HG02884 (cell line): ENCODE results near the gene RNF32.

Experiments used
- ATAC-seq: cut with Tn5 transposase; IDR thresholded peaks from one replicate; pipeline ENCODE4 v1.9.1; 2021; ENCODE audit warnings: mild to moderate bottlenecking, moderate library complexity; ENCODE audit not compliant: unreplicated experiment

The RNF32 gene

GRCh38 chr7:156640257-156640948, at the start of gene RNF32:
TSS of gene RNF32 (plus strand) at chr7:156640774. CDS start at chr7:156643878, 3,104 bp downstream.
- peak; percentile 72 for ATAC-seq

DNA sequence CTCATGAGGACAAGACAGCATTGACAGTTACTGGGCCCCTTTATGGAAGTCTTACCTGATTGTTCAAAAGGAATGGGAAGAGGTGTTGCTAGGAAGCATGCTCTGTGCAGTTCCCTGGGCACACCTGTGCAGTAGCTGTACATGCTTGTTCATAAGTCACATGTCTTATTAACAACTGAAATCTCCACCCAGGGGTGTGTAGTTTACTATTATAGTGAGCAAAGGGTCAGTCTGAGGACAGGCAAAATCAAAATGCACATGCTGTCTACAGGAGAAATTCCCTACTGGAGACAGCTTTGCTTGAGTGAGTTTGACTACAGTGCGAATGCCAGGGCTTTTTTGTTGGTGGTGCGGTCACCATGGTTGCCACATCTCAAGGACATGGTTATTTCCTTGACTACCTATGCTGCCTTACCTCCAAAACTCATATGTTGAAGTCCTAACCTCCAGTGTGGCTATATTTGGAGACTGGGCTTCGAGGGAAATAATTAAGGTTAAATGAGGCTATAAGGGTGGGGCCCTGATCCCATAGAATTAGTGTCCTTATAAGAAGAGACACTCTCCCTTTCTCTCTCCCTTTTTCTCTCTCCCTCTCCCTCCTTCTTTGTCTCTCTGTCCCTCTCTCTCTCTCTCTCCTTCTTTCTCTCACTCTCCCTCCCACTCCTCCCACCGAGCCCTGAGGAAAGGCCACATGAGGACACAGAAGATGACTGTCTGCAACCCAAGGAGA, 48.3 kb upstream of the RNF32 start:
- ATAC-seq, result no peak

DNA sequence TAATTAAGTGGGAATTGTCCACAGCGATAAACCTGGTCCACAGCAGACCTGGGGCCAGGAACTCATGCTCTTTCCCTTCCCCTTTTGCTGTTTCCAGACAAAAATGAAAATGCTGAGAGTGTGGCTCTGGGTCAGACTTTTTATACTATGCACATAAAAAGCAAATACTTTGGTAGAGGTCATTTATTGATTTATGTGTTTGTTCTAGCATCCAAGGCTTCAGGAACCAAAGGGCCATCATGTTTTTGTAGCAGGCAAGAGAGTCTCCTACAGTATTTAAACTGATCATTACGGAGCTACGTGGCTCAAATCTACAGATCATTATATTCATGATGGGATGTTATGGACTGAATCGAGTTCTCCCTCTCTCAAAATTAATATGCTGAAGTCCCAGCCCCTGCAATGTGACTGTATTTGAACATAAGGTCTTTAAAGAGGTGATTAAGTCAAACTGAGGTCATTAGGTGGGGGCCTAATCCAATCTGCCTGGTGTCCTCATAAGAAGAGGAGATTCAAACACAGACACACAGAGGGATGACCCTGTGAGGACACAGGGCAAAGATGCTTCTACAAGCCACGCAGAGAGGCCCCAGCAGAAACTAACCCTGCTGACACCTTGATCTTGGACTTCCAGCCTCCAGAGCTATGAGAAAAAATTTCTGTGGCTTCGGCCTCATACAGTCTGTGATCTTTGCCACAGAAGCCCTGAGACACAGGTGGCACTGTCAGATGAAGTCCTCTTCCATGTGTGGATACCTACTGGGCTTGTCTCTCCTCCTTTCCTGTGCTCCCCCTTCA, 46.1 kb upstream of the RNF32 start:
- no peak for ATAC-seq

- ATAC-seq, result no peak
Measured at GRCh38 chr7:156600496-156600895, 40.1 kb upstream of the RNF32 start.

DNA sequence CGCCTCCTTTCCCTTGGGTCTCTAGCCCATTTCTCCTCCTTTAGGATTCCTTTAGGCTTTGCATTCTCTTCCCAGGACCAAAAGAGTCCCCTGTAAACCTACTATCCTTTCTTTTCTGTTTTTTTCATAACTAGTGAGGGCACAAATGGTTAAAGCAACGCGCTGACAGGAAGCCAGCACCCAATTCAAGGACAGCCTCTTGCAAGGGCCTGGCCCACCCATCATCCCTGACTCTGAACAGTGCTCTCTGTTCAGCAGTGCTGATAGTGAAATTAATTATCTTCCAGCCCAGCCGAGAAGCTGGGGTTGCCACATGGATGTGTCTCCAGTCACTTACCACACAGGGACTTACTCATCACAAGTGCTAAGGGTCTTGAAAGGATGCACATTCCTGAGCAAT, 38.3 kb upstream of the RNF32 start:
- no peak for ATAC-seq

DNA sequence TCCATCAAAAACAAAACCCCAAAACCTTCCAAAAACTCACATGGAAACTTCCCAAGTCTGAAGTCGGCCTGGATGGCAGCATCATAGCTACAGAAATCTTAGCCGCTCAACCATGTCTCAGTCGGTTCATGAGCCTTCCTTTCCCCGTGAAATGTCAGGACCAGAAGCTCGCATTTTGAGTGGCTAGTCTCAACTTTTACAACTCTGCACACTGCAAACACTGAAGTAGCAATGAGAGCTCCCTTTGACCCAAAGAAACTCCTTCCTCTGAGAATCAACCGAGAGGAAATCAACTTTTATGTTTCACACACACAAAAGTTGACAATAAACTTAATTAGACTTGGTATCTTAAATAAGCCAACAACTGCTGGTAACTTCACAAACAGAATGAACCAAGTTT, 37.6 kb upstream of the RNF32 start:
- no peak for ATAC-seq

- no peak for ATAC-seq
Measured at GRCh38 chr7:156603629-156604028, 36.9 kb upstream of the RNF32 start.

- ATAC-seq, result no peak
Measured at GRCh38 chr7:156604311-156604710, 36.3 kb upstream of the RNF32 start.

GRCh38 chr7:156604836-156605695, 35.5 kb upstream of the RNF32 start:
- no peak for ATAC-seq

- ATAC-seq, result no peak
Measured at GRCh38 chr7:156606135-156606534, 34.4 kb upstream of the RNF32 start.

- ATAC-seq, result no peak
Measured at GRCh38 chr7:156606691-156607331, 33.8 kb upstream of the RNF32 start.

DNA sequence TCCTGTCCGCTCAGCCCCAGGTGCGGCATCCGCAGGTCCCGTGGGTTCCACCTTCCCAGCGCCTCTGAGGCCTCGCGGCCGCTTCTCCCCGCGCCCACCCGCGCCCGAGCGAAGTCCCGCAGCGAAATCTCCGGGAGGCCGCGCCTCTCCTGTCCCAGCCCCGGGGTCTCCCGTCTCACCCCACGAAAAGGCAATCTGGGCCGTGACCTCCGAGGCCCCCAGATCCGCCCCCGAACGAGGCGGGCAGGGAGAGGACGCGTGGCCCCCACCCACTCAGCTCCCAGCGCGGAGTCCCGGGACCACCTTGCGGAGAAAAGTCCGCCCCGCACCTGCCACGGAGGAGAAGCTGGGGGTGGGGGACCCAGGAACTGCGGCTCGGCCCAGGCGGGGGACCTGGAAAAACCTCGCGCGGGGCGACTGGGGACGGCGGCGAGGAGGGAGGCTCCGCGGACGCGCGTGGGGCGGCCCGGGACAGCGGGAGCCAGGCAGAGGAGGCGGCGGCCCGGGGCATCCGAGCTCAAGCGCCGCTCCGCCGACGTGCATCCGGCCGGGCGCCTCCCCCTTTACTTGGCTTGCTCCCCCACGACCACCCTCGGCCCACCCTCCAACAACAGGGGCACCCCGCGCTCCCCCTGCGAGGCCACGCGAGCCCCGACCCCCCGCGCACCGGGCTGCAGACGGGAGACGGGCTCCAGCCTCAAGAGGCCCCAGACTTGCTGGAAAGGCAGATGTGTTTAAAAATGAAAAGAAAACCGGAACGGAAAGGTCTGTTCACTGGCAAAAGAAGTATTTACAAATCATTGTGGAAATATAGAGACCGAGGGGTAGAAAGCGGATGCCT, 33.0 kb upstream of the RNF32 start:
- no peak for ATAC-seq

GRCh38 chr7:156608173-156608478, 32.4 kb upstream of the RNF32 start:
- ATAC-seq, result no peak

GRCh38 chr7:156609010-156609877, 31.3 kb upstream of the RNF32 start:
- ATAC-seq, result no peak

- ATAC-seq, result no peak
Measured at GRCh38 chr7:156610130-156610529, 30.4 kb upstream of the RNF32 start.

DNA sequence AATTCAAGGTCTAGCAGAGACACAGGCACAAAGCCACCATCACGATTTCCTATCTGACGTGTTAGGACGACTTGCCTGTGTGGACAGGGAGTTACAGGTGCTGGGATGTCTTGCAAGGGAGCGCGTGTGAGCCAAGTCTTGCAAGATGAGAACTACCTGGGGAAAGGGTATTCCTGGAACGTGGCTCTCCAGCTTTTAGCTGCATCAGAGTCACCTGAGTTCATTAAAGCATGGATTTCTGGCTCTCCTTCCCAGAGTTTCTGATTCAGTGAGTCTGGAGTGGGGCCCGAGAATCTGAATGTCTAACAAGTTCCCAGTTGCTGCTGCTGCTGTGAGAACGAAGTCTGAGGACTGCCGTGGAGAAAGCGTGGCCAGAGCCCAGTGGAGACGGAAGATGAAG, 30.0 kb upstream of the RNF32 start:
- ATAC-seq, result no peak

DNA sequence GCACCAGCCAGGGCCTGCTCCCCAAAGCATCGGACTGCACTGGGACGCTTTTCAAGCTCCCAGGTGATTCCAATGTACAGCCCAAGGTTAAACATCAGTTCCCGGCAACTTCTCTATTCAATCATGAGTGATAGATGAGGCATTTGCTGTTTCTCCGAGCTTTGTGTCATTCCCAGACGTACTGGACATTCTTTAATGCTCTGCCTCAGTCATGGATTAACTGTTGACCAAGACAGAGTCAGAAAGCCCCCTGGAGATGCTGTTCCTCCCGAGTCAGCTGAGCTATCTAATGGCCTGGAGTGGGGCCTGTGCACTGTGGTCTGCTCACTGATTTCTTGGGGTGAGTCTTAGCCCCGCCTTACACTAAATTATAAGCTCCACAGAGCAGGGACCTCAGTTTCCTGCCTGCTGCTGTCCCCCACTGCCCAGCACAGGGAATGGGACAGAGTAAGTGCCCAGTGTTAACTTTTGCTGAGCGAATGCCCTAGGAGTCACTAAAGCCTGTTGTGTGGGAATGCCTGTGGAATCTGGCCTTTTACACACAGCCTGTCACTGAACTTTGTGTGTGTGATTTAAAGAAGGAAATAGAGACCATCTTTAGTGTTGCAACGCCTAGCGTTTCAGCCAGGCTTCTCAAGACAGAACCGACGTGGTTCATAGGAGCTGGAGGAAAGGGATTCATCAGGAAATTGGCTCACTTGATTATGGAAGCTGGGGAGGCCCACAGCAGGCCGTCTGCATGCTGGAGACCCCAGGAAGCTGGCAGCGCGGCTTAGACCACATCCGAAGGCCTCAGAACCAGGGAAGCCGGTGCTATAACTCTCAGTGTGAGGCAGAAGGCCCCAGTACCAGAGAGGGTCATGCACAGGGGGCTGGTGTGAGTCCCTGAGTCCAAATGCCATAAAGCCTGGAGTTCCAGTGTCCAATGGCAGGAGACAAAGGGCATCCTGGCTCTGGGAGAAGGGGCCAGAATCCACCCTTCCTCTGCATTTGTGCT, 29.3 kb upstream of the RNF32 start:
- ATAC-seq, result no peak
